ENCODE data around the gene DERL3. TPM values are rescaled to one million over a fixed set of nuclear protein-coding genes. Genes with fewer than 3 reads are reported as not detected.

DERL3 gene
- total and polyA plus RNA-seq, 12 donors: 0.36 to 4.3 (median 2.6) TPM; not detected in 1

GRCh38 chr22:23803001-23803819, 35.6 kb downstream of the DERL3 start:
- Histone ChIP-seq H3K4me1 (replicated peaks in 1 of 2) (no peaks in the 10 kb centered on the region), H3K27me3 (no peaks in the 10 kb centered on the region), H3K36me3 (replicated peaks in 1 of 2) (peaks cover 0 to 77% of the 10 kb centered on the region in 2 donors), H3K4me3 (no peak overlapping the region), H3K27ac (no peak overlapping the region), H3K9me3 (replicated peaks in 1 of 3) (no peaks in the 10 kb centered on the region)
- TF ChIP-seq POLR2A (IDR thresholded peaks at IDR 0.05) (no peak), CTCF (IDR thresholded peaks at IDR 0.05) (no peak)
- intact Hi-C loops (cut with DNase I): no loop called here
- DNase-seq: no peak
- WGBS, 4 donors: 75 to 90% (median 80%) methylated on average over 12 to 21 of the region's 21 CpGs

GRCh38 chr22:23801886-23802377, 36.9 kb downstream of the DERL3 start:
- DNase-seq: no peak
- no peaks in the 10 kb centered on the region for H3K27me3 ChIP-seq
- intact Hi-C loops (cut with DNase I): no loop called here
- peaks cover 0 to 77% of the 10 kb centered on the region in 2 donors for H3K36me3 ChIP-seq (replicated peaks in 1 of 2)
- H3K27ac ChIP-seq: no peak overlapping the region
- H3K9me3 ChIP-seq (replicated peaks in 1 of 3): no peaks in the 10 kb centered on the region
- WGBS, 4 donors: 84 to 93% (median 91%) methylated on average over 7 to 8 of the region's 8 CpGs
- TF ChIP-seq CTCF (IDR thresholded peaks at IDR 0.05) (no peak), POLR2A (IDR thresholded peaks at IDR 0.05) (no peak)
- no peak overlapping the region for H3K4me3 ChIP-seq
- no peaks in the 10 kb centered on the region for H3K4me1 ChIP-seq (replicated peaks in 1 of 2)

GRCh38 chr22:23801238-23801821, 37.5 kb downstream of the DERL3 start:
- Histone ChIP-seq H3K27me3 (no peaks in the 10 kb centered on the region), H3K36me3 (replicated peaks in 1 of 2) (peaks cover 0 to 80% of the 10 kb centered on the region in 2 donors), H3K9me3 (replicated peaks in 1 of 3) (no peaks in the 10 kb centered on the region), H3K4me3 (no peak overlapping the region), H3K4me1 (replicated peaks in 1 of 2) (no peaks in the 10 kb centered on the region), H3K27ac (no peak overlapping the region)
- 84 to 90% (median 88%) methylated on average over 10 to 11 of the region's 11 CpGs for WGBS, 4 donors
- intact Hi-C loops (cut with DNase I): no loop called here
- TF ChIP-seq POLR2A (IDR thresholded peaks at IDR 0.05): no peak
- DNase-seq: no peak

GRCh38 chr22:23800297-23801237, 38.2 kb downstream of the DERL3 start:
- 92 to 96% (median 93%) methylated on average over 12 to 18 of the region's 18 CpGs for WGBS, 4 donors
- Histone ChIP-seq H3K36me3 (replicated peaks in 1 of 2) (peaks cover 0 to 82% of the 10 kb centered on the region in 2 donors), H3K4me1 (replicated peaks in 1 of 2) (no peaks in the 10 kb centered on the region), H3K9me3 (replicated peaks in 1 of 3) (no peaks in the 10 kb centered on the region), H3K27me3 (no peaks in the 10 kb centered on the region), H3K27ac (no peak overlapping the region), H3K4me3 (no peak overlapping the region)
- TF ChIP-seq POLR2A (IDR thresholded peaks at IDR 0.05) (no peak), CTCF (IDR thresholded peaks at IDR 0.05) (no peak)
- intact Hi-C loops (cut with DNase I): no loop called here
- no peak for DNase-seq

All from adrenal gland (tissue), 12 donors.